SK-N-SH (cell line): Measurements from ENCODE around the gene MCF2L. TPM values are rescaled to one million over a fixed set of nuclear protein-coding genes. Genes with fewer than 3 reads are reported as not detected.

Experiments used
- CTCF ChIA-PET: fragments of 300-600, 350-600 bp; formaldehyde crosslinking; extraction: SDS; loops from one replicate; lab custom pipeline; 2021; lab: Yijun Ruan, JAX
- POLR2A ChIA-PET: fragments of 350-600 bp; sonication (Branson Sonifier 250); formaldehyde crosslinking; extraction: SDS; loops from one replicate; lab custom pipeline; 2020; ENCODE audit warnings: antibody characterized with exemption, inconsistent platforms; lab: Yijun Ruan, JAX
- DNase-seq: peaks from one replicate; pipeline ENCODE4 v3.0.0; 2012
- H2AFZ ChIP-seq: fragments of 200-600 bp; sonication (generic); 2 replicates; pipeline ENCODE4 v1.8.1; 2016; ENCODE audit warnings: antibody characterized with exemption, mild to moderate bottlenecking, low read depth
- H3F3A ChIP-seq: fragments of 200-600 bp; sonication (generic); replicated peaks from 2 replicates; pipeline ENCODE3; 2016; ENCODE audit warnings: antibody characterized with exemption, mild to moderate bottlenecking; ENCODE audit not compliant: insufficient read depth
- H3K27ac ChIP-seq, 2 experiments: fragments of 200-500 bp in 1 of 2; fragments of 200-600 bp in 1 of 2; sonication (Bioruptor generic) in 1 of 2; sonication (generic), shearing (Covaris generic) in 1 of 2; 2 replicates each; pipeline versions ENCODE4 v1.5.1 to v1.6.1; 2014 to 2016; ENCODE audit warnings: low read depth in 2 of 2, inconsistent platforms in 1 of 2, low read length in 1 of 2, mild to moderate bottlenecking in 1 of 2, mixed read lengths in 1 of 2
- H3K27me3 ChIP-seq: fragments of 200-600 bp; sonication (generic), shearing (Covaris generic); 2 replicates; pipeline ENCODE4 v1.6.1; 2016; ENCODE audit warnings: mixed run types; ENCODE audit not compliant: insufficient read depth
- H3K36me3 ChIP-seq, 2 experiments: fragments of 200-500 bp in 1 of 2; fragments of 200-600 bp in 1 of 2; sonication (Bioruptor generic) in 1 of 2; sonication (generic) in 1 of 2; replicated peaks in 1 of 2; 2 replicates each; pipeline versions ENCODE3 to v1.5.1; 2014 to 2016; ENCODE audit warnings: low read length in 1 of 2, mild to moderate bottlenecking in 1 of 2; ENCODE audit not compliant: insufficient read depth in 2 of 2, control insufficient read depth in 1 of 2
- H3K4me1 ChIP-seq, 2 experiments: fragments of 200-500 bp in 1 of 2; fragments of 200-600 bp in 1 of 2; sonication (Bioruptor generic) in 1 of 2; sonication (generic), shearing (Covaris generic) in 1 of 2; 2 replicates each; pipeline versions ENCODE4 v1.5.1 to v1.6.1; 2014 to 2016; ENCODE audit warnings: low read depth in 1 of 2, low read length in 1 of 2, mixed run types in 1 of 2; ENCODE audit not compliant: insufficient read depth in 2 of 2, control insufficient read depth in 1 of 2
- H3K4me2 ChIP-seq: fragments of 200-600 bp; sonication (generic), shearing (Covaris generic); 2 replicates; pipeline ENCODE4 v1.6.1; 2017; ENCODE audit warnings: mixed run types
- H3K4me3 ChIP-seq, 2 experiments: fragments of 200-500 bp in 1 of 2; fragments of 200-600 bp in 1 of 2; sonication (Bioruptor generic) in 1 of 2; sonication (generic), shearing (Covaris generic) in 1 of 2; 2 replicates each; pipeline versions ENCODE4 v1.5.1 to v1.8.1; 2014 to 2016; ENCODE audit warnings: low read depth in 2 of 2, inconsistent platforms in 1 of 2, low read length in 1 of 2, mild to moderate bottlenecking in 1 of 2, mixed read lengths in 1 of 2, moderate library complexity in 1 of 2
- H3K79me2 ChIP-seq: fragments of 200-600 bp; sonication (generic); 2 replicates; pipeline ENCODE4 v1.8.1; 2017; ENCODE audit warnings: mild to moderate bottlenecking; ENCODE audit not compliant: insufficient read depth
- H3K9ac ChIP-seq: fragments of 200-600 bp; sonication (generic); 2 replicates; pipeline ENCODE4 v1.6.1; 2017; ENCODE audit warnings: mixed run types
- H3K9me2 ChIP-seq: fragments of 200-600 bp; sonication (generic); 2 replicates; pipeline ENCODE4 v1.6.1; 2017; ENCODE audit warnings: mixed run types
- H3K9me3 ChIP-seq: fragments of 200-600 bp; sonication (generic); 2 replicates; pipeline ENCODE4 v1.6.1; 2017; ENCODE audit warnings: mixed run types, mild to moderate bottlenecking, moderate library complexity
- H4K20me1 ChIP-seq: fragments of 200-600 bp; sonication (generic); 2 replicates; pipeline ENCODE4 v1.6.1; 2017; ENCODE audit warnings: mild to moderate bottlenecking, mixed run types; ENCODE audit not compliant: insufficient read depth
- CHD2 ChIP-seq: fragments of 150-350 bp; IDR thresholded peaks from 2 replicates; pipeline ENCODE4 v1.6.1; 2018; ENCODE audit warnings: low read length; ENCODE audit not compliant: partially characterized antibody
- ELF1 ChIP-seq: IDR thresholded peaks from 2 replicates; pipeline ENCODE4 v1.4.0; 2012
- EP300 ChIP-seq, 2 experiments: IDR thresholded peaks; 2 replicates each; pipeline versions ENCODE4 v1.4.0 to v1.6.1; 2012; ENCODE audit warnings: borderline replicate concordance in 1 of 2, low read depth in 1 of 2, low read length in 1 of 2
- EZH2phosphoT487 ChIP-seq: fragments of 200-600 bp; sonication (generic); IDR thresholded peaks from 2 replicates; pipeline ENCODE4 v1.6.1; 2017; ENCODE audit warnings: low read depth, mixed run types, mild to moderate bottlenecking, antibody characterized with exemption, moderate library complexity, borderline replicate concordance
- FOSL2 ChIP-seq: IDR thresholded peaks from 2 replicates; pipeline ENCODE4 v1.4.0; 2012; ENCODE audit warnings: low read depth, mild to moderate bottlenecking, moderate library complexity, borderline replicate concordance
- FOXJ3 ChIP-seq: sonication (generic); formaldehyde crosslinking; IDR thresholded peaks from 2 replicates; pipeline ENCODE4 v1.5.1; 2020; ENCODE audit warnings: mild to moderate bottlenecking, missing genetic modification reagents
- GATA2 ChIP-seq: sonication (generic); formaldehyde crosslinking; IDR thresholded peaks from 2 replicates; pipeline ENCODE4 v1.5.0; 2020; ENCODE audit warnings: mild to moderate bottlenecking, missing genetic modification reagents
- IRF3 ChIP-seq: fragments of 150-350 bp; IDR thresholded peaks from 2 replicates; pipeline ENCODE4 v1.6.1; 2016; ENCODE audit warnings: mild to moderate bottlenecking, low read depth, low read length
- POLR2AphosphoS5 ChIP-seq: IDR thresholded peaks from 2 replicates; pipeline ENCODE4 v1.6.1; 2012; ENCODE audit warnings: low read depth, low read length
- RAD21 ChIP-seq: IDR thresholded peaks from 2 replicates; pipeline ENCODE4 v1.6.1; 2012; ENCODE audit warnings: mild to moderate bottlenecking, low read length
- RCOR1 ChIP-seq: fragments of 150-350 bp; IDR thresholded peaks from 2 replicates; pipeline ENCODE4 v1.6.1; 2017; ENCODE audit warnings: antibody characterized with exemption, low read length
- RFX5 ChIP-seq: IDR thresholded peaks from 2 replicates; pipeline ENCODE4 v1.6.1; 2012; ENCODE audit warnings: mild to moderate bottlenecking, improper control_type of control experiment, low read length
- SIN3A ChIP-seq: IDR thresholded peaks from 2 replicates; pipeline ENCODE4 v1.6.1; 2012; ENCODE audit warnings: low read depth, mild to moderate bottlenecking, low read length, moderate library complexity, borderline replicate concordance
- SMC3 ChIP-seq: IDR thresholded peaks from 2 replicates; pipeline ENCODE4 v1.6.1; 2012; ENCODE audit warnings: low read depth, low read length, improper control_type of control experiment
- TAF1 ChIP-seq: IDR thresholded peaks from 2 replicates; pipeline ENCODE4 v1.6.1; 2012; ENCODE audit warnings: low read depth, mild to moderate bottlenecking, low read length, moderate library complexity, borderline replicate concordance
- TCF12 ChIP-seq: IDR thresholded peaks from 2 replicates; pipeline ENCODE4 v1.4.0; 2012
- TEAD4 ChIP-seq: IDR thresholded peaks from 2 replicates; pipeline ENCODE4 v1.4.0; 2012; ENCODE audit warnings: mild to moderate bottlenecking, borderline replicate concordance; ENCODE audit not compliant: insufficient read depth
- USF2 ChIP-seq: fragments of 150-350 bp; IDR thresholded peaks from 2 replicates; pipeline ENCODE4 v1.6.1; 2017; ENCODE audit warnings: antibody characterized with exemption, low read length, low read depth, borderline replicate concordance
- WGBS: methylation state at CpG from one replicate; pipeline ENCODE4 v1.1.6; 2017; ENCODE audit warnings: low lambda C conversion rate; 5-methylcytosine and 5-hydroxymethylcytosine counted together
- polyA plus RNA-seq, 3 experiments: library from polyadenylated mRNA; depleted of rRNA; stranded (reverse); fragments of >200 nt; gene quantifications; 2 replicates each; pipeline ENCODE4 v1.2.3, GENCODE V29; 2012

The MCF2L gene
- polyA plus RNA-seq, 1 of the 3 experiments (the other 2 are of a cell fraction) = 0.56 TPM

GRCh38 chr13:113044391-113045114, 75.5 kb downstream of the MCF2L start (continued):
- TF ChIP-seq IRF3 (no peak), USF2 (no peak), SIN3A (no peak)

GRCh38 chr13:113045251-113046127, 76.5 kb downstream of the MCF2L start:
- Histone ChIP-seq H3K9me2 (no peaks in the 10 kb centered on the region), H3K36me3 (no peaks in the 10 kb centered on the region), H2AFZ (no peak overlapping the region), H3K27me3 (no peaks in the 10 kb centered on the region), H3K79me2 (no peaks in the 10 kb centered on the region), H3F3A (no peaks in the 10 kb centered on the region), H3K9ac (no peak overlapping the region), H3K9me3 (no peaks in the 10 kb centered on the region), H3K4me2 (no peak overlapping the region), H3K4me3 (no peak overlapping the region), H4K20me1 (no peaks in the 10 kb centered on the region), H3K4me1 (no peaks in the 10 kb centered on the region; a peak in 1 of 4 replicates), H3K27ac (no peak overlapping the region)
- 69% methylated on average over 23 of the region's 32 CpGs for WGBS
- ChIA-PET CTCF (no interaction called here), POLR2A (no interaction called here)
- TF ChIP-seq CHD2 (no peak), FOXJ3 (no peak), EZH2phosphoT487 (no peak), ELF1 (no peak)
- DNase-seq = no peak

- no peak overlapping the region for H3K4me2 ChIP-seq
- H3K9me2 ChIP-seq = no peaks in the 10 kb centered on the region
- H3K27ac ChIP-seq = no peak overlapping the region
- H3K4me1 ChIP-seq = no peaks in the 10 kb centered on the region; a peak in 1 of 4 replicates
- no peaks in the 10 kb centered on the region for H3K79me2 ChIP-seq
- TF ChIP-seq GATA2 (CRISPR knock-in tag) = no peak
- no peak for TF ChIP-seq FOSL2
- TF ChIP-seq TEAD4 = no peak
- TF ChIP-seq RCOR1 = no peak
- no peak for TF ChIP-seq IRF3
- no peak for TF ChIP-seq POLR2AphosphoS5
- TF ChIP-seq SMC3 = no peak
- no peak for TF ChIP-seq RAD21
- no peak for TF ChIP-seq FOXJ3
- TF ChIP-seq EP300 (IDR thresholded peaks at IDR 0.05; ENCODE audit: borderline replicate concordance in 1 of 2, low read depth in 1 of 2, low read length in 1 of 2) = no peak
- no peak for TF ChIP-seq RFX5
- TF ChIP-seq TAF1 = no peak
- TF ChIP-seq TCF12 = no peak
- no peaks in the 10 kb centered on the region for H3K27me3 ChIP-seq
- H2AFZ ChIP-seq = no peak overlapping the region
- POLR2A ChIA-PET = no interaction called here
- H4K20me1 ChIP-seq = no peaks in the 10 kb centered on the region
- no peaks in the 10 kb centered on the region for H3F3A ChIP-seq
- CTCF ChIA-PET = interaction anchor here (0.9 kb wide), 1 partner anchor 11 kb away, joined by 3 read pairs; no protein-coding TSS in a partner anchor
- WGBS = 77% methylated on average over 30 of the region's 30 CpGs
- H3K36me3 ChIP-seq = no peaks in the 10 kb centered on the region
- no peak overlapping the region for H3K9ac ChIP-seq
- H3K4me3 ChIP-seq = no peak overlapping the region
- H3K9me3 ChIP-seq = no peaks in the 10 kb centered on the region
- no peak for DNase-seq
Measured at GRCh38 chr13:113046128-113046882, 77.3 kb downstream of the MCF2L start.
